Activated CD4-positive, alpha-beta T cell treated with anti-CD3 and anti-CD28 coated beads, Interleukin-2, amount 50 U/mL, for 16 hours (primary cell): ENCODE data around the gene RANGAP1.

ENCODE experiments used
- DNase-seq: peaks from one replicate; pipeline ENCODE4 v3.0.0-alpha.2; 2020

RANGAP1 gene

GRCh38 chr22:41285820-41286638 is at the start of gene RANGAP1:
RANGAP1 (minus strand) TSS chr22:41286187; CDS start chr22:41281044, 5,143 bp downstream.
- DNase-seq, result peak; percentile 100

- no peak for DNase-seq
Measured at GRCh38 chr22:41334951-41335635, 49.1 kb upstream of the RANGAP1 start.

- DNase-seq, result no peak
Measured at GRCh38 chr22:41334215-41334614, 48.2 kb upstream of the RANGAP1 start.

- DNase-seq, result no peak
Measured at GRCh38 chr22:41333806-41334205, 47.8 kb upstream of the RANGAP1 start.

- DNase-seq, result no peak
Measured at GRCh38 chr22:41332217-41332939, 46.4 kb upstream of the RANGAP1 start.

- no peak for DNase-seq
Measured at GRCh38 chr22:41330169-41330568, 44.2 kb upstream of the RANGAP1 start.

GRCh38 chr22:41327124-41327523 is 41.1 kb upstream of the RANGAP1 start:
- no peak for DNase-seq

- DNase-seq, result no peak
Measured at GRCh38 chr22:41324821-41325528, 39.0 kb upstream of the RANGAP1 start.

- DNase-seq, result no peak
Measured at GRCh38 chr22:41320416-41321240, 34.6 kb upstream of the RANGAP1 start.

GRCh38 chr22:41315586-41315985 is 29.6 kb upstream of the RANGAP1 start:
- no peak for DNase-seq

- no peak for DNase-seq
Measured at GRCh38 chr22:41314821-41315220, 28.8 kb upstream of the RANGAP1 start.

- no peak for DNase-seq
Measured at GRCh38 chr22:41311487-41311886, 25.5 kb upstream of the RANGAP1 start.

- DNase-seq, result no peak
Measured at GRCh38 chr22:41310336-41310735, 24.3 kb upstream of the RANGAP1 start.

GRCh38 chr22:41308544-41308947 is 22.6 kb upstream of the RANGAP1 start:
- no peak for DNase-seq

- DNase-seq, result no peak
Measured at GRCh38 chr22:41308054-41308453, 22.1 kb upstream of the RANGAP1 start.

GRCh38 chr22:41305646-41306045 is 19.7 kb upstream of the RANGAP1 start:
- DNase-seq, result no peak

- no peak for DNase-seq
Measured at GRCh38 chr22:41302811-41303210, 16.8 kb upstream of the RANGAP1 start.

GRCh38 chr22:41302021-41302767 is 16.2 kb upstream of the RANGAP1 start:
- no peak for DNase-seq

GRCh38 chr22:41301085-41302020 is 15.4 kb upstream of the RANGAP1 start, which contains the start of gene ZC3H7B:
ZC3H7B (plus strand) TSS chr22:41301525; CDS start chr22:41320661, 19,136 bp downstream.
- peak; percentile 88 for DNase-seq

GRCh38 chr22:41300661-41301060 is 14.7 kb upstream of the RANGAP1 start:
- no peak for DNase-seq
